GM19467 (cell line): ENCODE data around the gene FSD1.
A peak's percentile ranks its signal among the peaks of the same experiment; 100 is the strongest.
"Not testable (repeated sequence)": the region's sequence is repeated elsewhere in the genome, so short reads cannot be mapped to it uniquely, and the experiment has no call there.

ENCODE experiments used
- ATAC-seq: cut with Tn5 transposase; IDR thresholded peaks from one replicate; pipeline ENCODE4 v1.9.1; 2021; ENCODE audit warnings: mild to moderate bottlenecking, moderate library complexity; ENCODE audit not compliant: unreplicated experiment

Gene FSD1

DNA sequence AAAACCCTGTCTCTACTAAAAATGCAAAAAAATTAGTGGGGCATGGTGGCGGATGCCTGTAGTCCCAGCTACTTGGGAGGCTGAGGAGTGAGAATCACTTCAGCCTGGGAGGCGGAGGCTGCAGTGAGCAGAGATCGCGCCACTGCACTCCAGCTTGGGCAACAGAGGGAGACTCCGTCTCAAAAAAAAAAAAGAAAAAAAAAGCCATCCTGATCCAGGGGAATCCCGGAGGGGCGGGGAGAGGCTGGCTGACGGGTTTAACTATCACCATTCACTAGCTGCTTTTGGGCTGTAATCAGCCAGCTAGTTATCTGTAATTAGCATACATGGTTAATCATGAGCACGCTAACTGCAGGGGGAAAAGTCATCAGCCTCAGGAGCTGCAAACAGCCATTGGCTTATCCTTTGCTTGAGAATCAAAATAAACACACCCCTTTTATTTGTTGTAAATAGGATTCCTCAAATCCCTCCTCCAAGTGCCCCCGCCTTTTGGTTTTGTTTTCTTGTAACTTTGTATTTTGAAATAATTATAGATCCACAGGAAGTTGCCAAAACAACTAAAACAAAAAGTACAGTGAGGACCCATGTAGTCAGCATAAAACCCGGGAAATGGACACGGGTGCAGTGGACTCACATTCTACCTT is 9.6 kb downstream of the FSD1 start:
- ATAC-seq: no peak

DNA sequence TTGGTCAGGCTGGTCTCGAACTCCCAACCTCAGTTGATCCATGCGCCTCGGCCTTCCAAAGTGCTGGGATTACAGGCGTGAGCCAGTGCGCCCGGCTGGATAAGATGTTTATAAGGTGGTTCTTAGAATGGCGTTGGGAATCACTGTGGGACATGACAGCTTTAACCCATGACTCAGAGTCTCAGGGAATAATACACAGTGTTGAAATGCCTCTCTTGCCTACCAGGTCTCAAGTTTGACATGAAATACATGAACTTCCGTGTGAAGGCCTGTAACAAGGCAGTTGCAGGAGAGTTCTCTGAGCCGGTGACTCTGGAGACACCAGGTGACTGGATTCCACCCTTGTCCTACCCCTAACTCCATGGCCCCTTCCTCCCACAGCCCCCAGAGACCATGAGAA is 12.6 kb downstream of the FSD1 start:
- no peak for ATAC-seq

DNA sequence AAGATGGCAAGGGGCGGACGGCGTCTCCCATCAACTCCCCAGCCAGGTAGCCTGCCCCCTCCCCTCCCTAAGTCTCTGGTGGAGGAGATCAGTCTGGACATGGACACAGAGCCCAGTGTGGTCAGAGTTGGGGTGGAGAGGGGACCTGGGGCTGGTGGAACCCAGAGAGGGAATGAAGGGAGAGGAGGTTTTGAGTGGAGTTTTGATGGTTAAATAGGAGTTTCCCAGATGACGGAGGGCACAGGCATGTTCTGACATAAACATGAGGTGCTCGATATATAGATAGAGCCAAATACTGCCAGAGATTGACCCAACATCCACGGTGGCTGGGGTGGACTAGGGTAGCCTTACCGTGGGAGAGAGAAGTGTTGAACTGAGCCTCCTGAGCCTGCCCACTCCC is 14.1 kb downstream of the FSD1 start:
- ATAC-seq: no peak

DNA sequence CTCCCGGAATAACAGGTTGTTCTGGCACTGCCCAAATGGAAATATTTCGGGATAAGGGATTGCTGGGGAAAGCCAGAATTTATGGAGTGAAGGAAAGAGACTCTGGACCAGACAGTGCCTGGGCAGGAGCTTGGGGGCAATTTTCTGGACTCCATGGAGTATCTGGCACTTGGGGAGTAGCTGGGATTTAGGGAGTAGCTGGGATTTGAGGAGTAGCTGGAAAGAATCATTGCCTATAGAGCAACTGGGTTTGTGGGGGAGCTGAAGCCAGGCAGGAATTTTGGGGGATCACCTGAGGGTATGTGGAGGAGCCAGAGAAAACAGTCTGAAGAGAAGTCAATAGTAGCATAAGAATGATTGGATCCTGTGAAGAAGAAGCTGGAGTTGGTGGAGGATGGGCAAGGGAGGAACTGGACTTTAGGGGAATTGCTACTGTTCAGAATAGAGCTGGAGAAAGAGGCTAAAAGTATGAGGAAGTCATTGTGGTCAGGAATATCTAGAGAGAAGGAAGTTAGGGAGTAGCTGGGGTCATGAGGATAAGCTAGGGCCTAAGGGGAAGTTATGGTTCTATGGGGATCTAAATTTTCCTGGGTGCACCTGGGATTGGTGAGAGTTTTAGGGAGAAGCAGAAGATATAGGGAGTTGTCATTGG is 14.8 kb downstream of the FSD1 start:
- no peak for ATAC-seq

GRCh38 chr19:4320419-4320818 is 16.0 kb downstream of the FSD1 start:
- no peak for ATAC-seq

DNA sequence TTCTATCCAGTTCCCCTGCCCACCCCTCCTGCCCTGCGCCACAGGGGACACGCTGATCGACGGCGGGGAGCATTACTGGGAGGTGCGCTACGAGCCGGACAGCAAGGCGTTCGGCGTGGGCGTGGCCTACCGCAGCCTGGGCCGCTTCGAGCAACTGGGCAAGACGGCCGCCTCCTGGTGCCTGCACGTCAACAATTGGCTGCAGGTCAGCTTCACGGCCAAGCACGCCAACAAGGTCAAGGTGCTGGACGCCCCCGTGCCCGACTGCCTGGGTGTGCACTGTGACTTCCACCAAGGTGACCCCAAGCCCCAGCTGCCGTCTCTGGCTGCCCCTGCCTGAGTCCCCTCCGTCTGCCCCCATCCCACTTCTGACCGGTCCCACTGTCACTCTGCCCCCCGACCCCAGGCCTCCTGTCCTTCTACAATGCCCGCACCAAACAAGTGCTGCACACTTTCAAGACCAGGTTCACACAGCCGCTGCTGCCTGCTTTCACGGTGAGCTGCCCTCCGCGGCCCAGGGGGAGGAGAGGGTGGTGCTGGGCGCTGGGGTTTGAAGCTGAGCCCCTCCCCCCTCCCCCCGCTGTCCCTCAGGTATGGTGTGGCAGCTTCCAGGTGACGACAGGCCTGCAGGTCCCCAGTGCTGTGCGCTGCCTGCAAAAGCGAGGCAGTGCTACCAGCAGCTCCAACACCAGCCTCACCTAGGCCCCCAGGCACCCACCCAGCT is 18.7 kb downstream of the FSD1 start:
- no peak for ATAC-seq

DNA sequence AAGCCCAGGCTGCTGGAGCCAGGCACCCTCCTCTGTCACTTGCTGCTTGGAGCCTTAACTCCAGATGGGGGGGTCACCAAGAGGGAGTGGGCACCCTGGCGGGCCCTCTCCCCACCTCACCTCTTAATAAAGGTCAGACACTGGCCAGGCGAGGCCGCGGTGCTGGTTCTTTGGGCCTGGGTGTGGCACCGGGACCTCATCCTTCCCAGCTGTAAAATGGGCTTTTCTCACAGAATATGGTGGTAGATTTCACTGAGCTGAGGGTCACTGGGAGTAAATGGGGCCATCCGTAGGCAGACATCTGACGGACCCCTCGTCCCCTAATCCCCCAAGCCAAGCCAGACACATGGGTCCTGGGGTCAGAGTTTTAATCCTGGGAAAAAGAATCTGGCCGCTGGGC is 19.3 kb downstream of the FSD1 start:
- no peak for ATAC-seq

- ATAC-seq: no peak
Observed at GRCh38 chr19:4324228-4324627, 19.8 kb downstream of the FSD1 start.

DNA sequence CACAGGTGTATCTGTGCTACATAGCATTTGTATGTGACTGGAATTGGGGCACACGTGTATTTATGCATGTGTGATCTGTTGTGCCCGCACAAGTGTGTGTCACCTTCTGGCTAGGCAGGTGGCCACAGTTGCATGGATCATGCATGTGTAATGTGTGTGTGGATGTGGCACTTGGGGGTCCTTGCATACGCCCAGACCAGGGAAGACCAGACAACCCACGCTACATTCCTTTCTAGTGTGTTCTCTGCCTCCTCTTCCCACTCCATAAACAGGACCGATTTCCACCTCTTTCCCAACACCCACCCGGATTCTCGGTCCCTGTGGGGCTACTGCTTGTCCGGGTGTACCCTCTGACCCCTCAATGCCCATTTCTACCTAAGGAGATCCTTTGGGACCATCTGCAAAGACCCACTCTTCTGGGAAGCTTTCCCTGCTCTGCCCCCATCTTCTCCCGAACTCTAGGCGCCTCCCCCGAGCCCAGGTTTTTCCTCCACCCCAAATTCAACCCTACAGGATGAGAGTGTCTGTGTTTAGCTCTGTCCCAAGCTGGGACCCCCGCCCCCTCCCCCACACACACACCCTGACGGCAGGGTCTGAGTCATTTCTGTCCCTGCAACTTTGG is 21.9 kb downstream of the FSD1 start:
- no peak for ATAC-seq

DNA sequence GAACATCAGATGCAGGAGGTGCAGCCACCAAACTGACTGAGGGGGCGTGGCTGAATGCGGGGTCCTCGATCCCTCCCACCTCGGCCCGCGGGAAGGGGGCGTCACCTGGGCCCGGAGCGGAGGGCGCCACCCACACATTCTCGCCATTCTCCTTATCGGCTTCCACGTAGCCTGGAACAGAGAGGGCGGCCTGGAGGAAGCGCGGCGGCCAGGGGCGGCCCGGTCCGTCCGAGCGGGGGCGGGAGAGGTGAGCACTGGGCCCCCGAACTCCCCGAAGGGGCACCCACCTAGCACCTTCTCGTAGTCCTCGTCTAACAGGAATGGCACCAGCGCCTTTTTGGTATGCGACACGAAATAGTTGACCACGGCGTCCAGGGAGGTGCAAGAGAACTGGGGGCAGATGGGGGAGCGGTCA is 22.4 kb downstream of the FSD1 start:
- ATAC-seq: no peak

GRCh38 chr19:4327252-4327876 is 23.0 kb downstream of the FSD1 start:
- no peak for ATAC-seq

DNA sequence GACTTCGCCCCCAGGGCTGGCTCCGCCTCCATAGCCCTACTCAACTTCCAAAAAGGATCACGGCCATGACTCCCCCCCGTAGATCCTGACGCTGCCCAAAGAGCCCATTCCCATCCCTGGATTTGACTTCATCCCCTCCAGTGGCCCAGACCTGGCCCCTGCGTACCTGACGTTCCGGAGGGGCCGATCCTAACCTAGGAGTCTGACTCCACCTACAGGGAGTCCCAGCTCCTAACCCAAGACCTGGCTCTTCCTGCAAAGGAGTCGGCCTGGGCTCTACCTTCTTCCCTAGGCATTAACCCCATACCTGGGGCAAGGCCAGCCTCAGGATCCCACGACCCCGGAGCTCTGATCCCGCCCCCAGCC is 23.5 kb downstream of the FSD1 start:
- ATAC-seq: no peak

GRCh38 chr19:4328243-4328990 is 24.0 kb downstream of the FSD1 start:
- peak; percentile 66 for ATAC-seq

DNA sequence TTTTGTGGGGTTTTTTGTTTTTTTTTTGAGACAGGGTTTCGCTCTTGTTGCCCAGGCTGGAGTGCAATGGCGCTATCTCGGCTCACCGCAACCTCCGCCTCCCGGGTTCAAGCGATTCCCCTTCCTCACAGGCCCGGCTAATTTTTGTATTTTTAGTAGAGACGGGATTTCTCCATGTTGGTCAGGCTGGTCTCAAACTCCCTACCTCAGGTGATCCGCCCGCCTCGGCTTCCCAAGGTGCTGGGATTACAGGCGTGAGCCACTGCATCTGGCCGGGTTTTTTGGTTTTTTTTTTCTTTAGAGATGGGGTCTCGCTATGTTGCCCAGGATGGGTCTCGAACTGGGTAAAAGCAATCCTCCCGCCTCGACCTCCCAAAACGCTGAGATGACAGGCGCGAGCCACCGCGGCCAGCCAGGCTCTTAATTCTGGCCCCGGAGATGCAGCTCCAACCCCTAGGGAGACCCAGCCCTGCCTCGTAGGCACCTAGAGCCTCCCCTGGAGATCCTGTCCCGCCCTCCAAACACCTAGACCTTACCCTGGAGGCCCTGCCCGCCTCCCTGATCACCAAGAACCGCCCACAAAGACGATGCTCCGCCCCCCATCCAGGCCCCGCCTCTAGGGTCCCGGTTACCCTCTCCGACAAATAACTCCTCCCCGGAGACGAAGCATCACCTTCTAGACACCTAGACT is 24.7 kb downstream of the FSD1 start:
- not testable (repeated sequence) for ATAC-seq

DNA sequence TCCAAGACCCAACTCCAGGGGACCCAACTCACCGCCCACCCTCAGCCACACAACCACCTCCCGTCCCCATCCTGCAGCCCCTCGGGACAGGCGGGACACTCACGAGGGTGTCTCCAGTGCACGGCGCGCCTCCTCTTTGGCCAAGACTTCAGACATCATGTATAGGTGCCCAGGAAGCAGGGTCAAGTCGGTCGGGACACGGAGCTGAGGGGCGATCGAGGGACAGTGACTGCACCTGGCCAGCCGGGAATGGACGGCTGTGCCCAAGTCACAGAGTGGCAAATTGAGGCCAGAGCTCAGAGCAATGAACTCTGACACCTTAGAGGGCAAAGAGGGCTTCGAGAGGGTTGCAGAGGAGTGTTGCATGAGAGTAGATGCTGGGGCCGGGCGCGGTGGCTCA is 25.5 kb downstream of the FSD1 start:
- ATAC-seq: no peak

DNA sequence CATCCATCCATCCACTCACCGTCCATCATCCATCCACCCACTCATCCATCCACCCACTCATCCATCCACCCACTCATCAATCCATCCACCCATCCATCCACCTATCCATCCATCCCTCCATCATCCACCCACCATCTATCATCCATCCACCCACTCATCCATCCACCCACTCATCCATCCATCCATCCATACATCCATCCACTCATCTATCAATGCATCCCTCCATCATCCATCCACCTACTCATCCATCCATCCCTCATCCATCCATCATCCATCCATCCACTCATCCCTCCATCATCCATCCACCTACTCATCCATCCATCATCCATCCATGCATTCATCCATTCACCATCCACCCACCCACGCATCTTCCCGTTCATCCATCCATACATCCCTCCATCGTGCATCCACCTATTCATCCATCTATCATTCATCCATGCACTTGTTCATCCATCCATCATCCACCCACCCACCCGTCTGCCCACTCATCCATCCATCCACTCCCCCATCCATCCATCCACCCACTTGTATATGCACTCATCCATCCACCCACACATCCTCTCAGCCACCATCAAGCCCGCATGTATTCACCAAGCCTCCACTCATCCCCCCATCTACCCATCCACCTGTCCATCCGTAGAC is 30.7 kb downstream of the FSD1 start:
- no peak for ATAC-seq

DNA sequence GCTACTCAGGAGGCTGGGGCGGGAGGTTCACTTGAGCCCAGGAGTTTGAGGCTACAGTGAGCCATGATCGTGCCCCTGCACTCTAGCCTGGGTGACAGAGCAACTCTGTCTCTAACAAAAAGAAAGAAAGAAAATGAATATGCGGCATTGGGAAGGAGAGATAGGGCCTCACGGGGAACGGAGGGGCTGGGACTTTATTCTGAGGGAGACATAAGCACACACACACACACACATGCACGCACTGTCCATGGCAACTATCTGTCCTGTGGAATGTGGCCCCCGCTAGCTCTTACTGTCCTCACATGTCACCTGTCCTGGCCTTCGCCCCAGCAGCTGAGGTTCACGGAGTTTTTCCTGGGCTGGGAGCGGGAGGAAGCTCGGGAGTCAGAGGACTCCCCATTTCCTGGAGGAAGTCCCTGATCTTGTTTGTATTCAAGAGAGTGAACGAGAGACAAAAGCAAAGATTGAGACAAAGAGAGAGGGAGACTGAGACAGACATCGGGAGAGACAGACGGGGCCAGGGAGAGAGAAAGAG is 33.6 kb downstream of the FSD1 start:
- ATAC-seq: no peak

DNA sequence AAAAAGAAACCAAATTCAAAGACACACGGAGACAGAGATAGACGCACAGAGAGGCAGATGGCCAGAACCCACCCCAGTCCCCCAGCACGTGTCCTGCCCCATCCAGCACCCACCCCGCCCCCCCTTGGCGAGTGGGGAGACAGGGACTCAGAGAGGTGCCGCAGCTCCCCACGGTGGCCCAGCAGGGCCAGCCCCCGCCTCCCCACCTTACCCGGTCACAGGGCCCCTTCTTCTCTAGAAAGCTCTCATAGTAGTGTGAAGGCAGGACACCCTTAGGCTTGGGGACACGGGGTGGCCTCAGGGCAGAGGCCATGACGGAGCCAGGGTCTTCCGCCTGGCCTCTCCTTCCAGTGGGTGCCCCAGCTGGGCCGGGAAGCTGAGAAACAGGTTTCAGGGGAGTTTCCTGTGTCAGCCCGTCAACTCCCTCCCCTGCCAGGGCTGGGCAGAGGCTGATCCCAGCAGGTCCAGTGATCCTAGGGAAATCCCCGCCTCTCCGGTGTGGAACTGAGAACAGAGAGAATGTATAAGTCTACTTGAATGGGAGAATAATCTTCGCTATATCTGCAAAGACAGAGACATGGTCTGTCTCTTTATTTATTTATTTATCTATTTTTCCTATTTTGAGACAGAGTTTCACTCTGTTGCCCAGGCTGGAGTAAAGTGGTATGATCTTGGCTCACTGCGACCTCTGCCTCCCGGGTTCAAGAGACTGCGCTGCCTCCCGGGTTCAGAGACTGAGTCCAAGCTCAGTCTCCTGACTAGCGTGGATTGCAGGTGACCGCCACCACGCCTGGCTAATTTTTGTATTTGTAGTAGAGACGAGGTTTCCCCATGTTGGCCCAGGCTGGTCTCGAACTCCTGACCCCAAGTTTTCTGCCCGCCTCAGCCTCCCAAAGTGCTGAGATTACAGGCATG is 34.3 kb downstream of the FSD1 start, which contains the start of gene STAP2:
STAP2 (minus strand) TSS at position 387 of the 915 bp plus-strand sequence; CDS start at position 313, 74 bp downstream.
- ATAC-seq: no peak
